PC-3 (cell line): ENCODE data around the gene JCAD. TPM values are rescaled to one million over a fixed set of nuclear protein-coding genes. Genes with fewer than 3 reads are reported as not detected.

Experiments used
- ATAC-seq: fragments of 200-7000 bp; cut with Tn5 transposase; 2 replicates; pipeline ENCODE4 v1.9.1; 2020; ENCODE audit warnings: mild to moderate bottlenecking, moderate library complexity
- BruUV-seq: library from RNA; stranded (reverse); fragments of 400-500 nt; replicated peaks from 2 replicates; lab custom pipeline; 2021; lab: Mats Ljungman, UMichigan
- CTCF ChIA-PET: fragments of 300-600 bp; sonication (Branson Sonifier 250); formaldehyde crosslinking; loops from one replicate; lab custom pipeline; 2022; ENCODE audit warnings: antibody characterized with exemption; lab: Charles Lee
- POLR2A ChIA-PET: fragments of 300-600 bp; sonication (Branson Sonifier 250); formaldehyde crosslinking; loops from one replicate; lab custom pipeline; 2022; ENCODE audit warnings: antibody characterized with exemption; ENCODE audit not compliant: unreplicated experiment; lab: Charles Lee
- DNase-seq: peaks from one replicate; pipeline ENCODE4 v3.0.0-alpha.2; 2015
- H2AFZ ChIP-seq: fragments of 300-600 bp; sonication (generic); 2 replicates; pipeline ENCODE4 v1.6.0; 2016; ENCODE audit warnings: antibody characterized with exemption, low read length
- H3F3A ChIP-seq: fragments of 300-600 bp; sonication (generic); one replicate; pipeline ENCODE4 v1.6.0; 2017; ENCODE audit warnings: antibody characterized with exemption, low read length, control low read depth, mild to moderate bottlenecking; ENCODE audit not compliant: unreplicated experiment
- H3K27ac ChIP-seq: fragments of 300-600 bp; sonication (generic); 2 replicates; pipeline ENCODE4 v1.5.1; 2016; ENCODE audit warnings: mild to moderate bottlenecking, low read length
- H3K27me3 ChIP-seq: fragments of 300-600 bp; sonication (generic); 2 replicates; pipeline ENCODE4 v1.6.1; 2016; ENCODE audit warnings: low read length, mixed read lengths
- H3K36me3 ChIP-seq: fragments of 300-600 bp; sonication (generic); 2 replicates; pipeline ENCODE4 v1.6.1; 2016; ENCODE audit warnings: low read depth, mixed run types, low read length, mixed read lengths
- H3K4me1 ChIP-seq: fragments of 300-600 bp; sonication (generic); 2 replicates; pipeline ENCODE4 v1.5.1; 2016; ENCODE audit warnings: low read length; ENCODE audit not compliant: insufficient read depth
- H3K4me2 ChIP-seq: fragments of 300-600 bp; sonication (generic); 2 replicates; pipeline ENCODE4 v1.6.0; 2016; ENCODE audit warnings: low read length
- H3K4me3 ChIP-seq: fragments of 300-600 bp; sonication (generic); 2 replicates; pipeline ENCODE4 v1.5.1; 2016; ENCODE audit warnings: mild to moderate bottlenecking, low read length, mixed read lengths
- H3K79me2 ChIP-seq: fragments of 300-600 bp; sonication (generic); 2 replicates; pipeline ENCODE4 v1.6.1; 2017; ENCODE audit warnings: low read length, mixed read lengths
- H3K9ac ChIP-seq: fragments of 300-600 bp; sonication (generic); 2 replicates; pipeline ENCODE4 v1.6.0; 2016; ENCODE audit warnings: mild to moderate bottlenecking, low read length
- H3K9me2 ChIP-seq: fragments of 300-600 bp; sonication (generic); replicated peaks from 2 replicates; pipeline ENCODE4 v1.6.1; 2016; ENCODE audit warnings: mixed run types, low read length, mixed read lengths
- H3K9me3 ChIP-seq: fragments of 300-600 bp; sonication (generic); 2 replicates; pipeline ENCODE4 v1.6.1; 2016; ENCODE audit warnings: low read length, mixed read lengths
- H4K20me1 ChIP-seq: fragments of 300-600 bp; sonication (generic); 2 replicates; pipeline ENCODE4 v1.6.1; 2016; ENCODE audit warnings: low read length, mixed read lengths
- CTCF ChIP-seq: fragments of 300-600 bp; sonication (generic); conservative IDR thresholded peaks from 2 replicates; pipeline ENCODE4 v1.5.1; 2017; ENCODE audit warnings: antibody characterized with exemption, low read depth, mild to moderate bottlenecking, low read length
- EZH2 ChIP-seq: fragments of 300-600 bp; sonication (generic); IDR thresholded peaks from one replicate; pipeline ENCODE4 v1.6.1; 2017; ENCODE audit warnings: antibody characterized with exemption, mild to moderate bottlenecking, low read length; ENCODE audit not compliant: unreplicated experiment
- EZH2phosphoT487 ChIP-seq: fragments of 300-600 bp; sonication (generic); IDR thresholded peaks from 2 replicates; pipeline ENCODE4 v1.6.1; 2018; ENCODE audit warnings: mild to moderate bottlenecking, antibody characterized with exemption, low read length, borderline replicate concordance
- intact Hi-C: fragments of 100-400 bp; cut with micrococcal nuclease; formaldehyde crosslinking; loops from 2 replicates; pipeline ENCODE4 v1.9.0; 2023
- total RNA-seq: library from RNA; depleted of rRNA; stranded (reverse); fragments of >200 nt; gene quantifications from 2 replicates; pipeline ENCODE4 v1.2.3, GENCODE V29; 2014

The JCAD gene
- total RNA-seq, 1 experiment from 2014 or later, result 5.0 TPM

- Histone ChIP-seq H3K9me3 (no peaks in the 10 kb centered on the region), H3K36me3 (no peaks in the 10 kb centered on the region), H3F3A (no peaks in the 10 kb centered on the region), H2AFZ (0 out of 2 replicates have a peak overlapping the region, but pooled peaks have one; percentile 29), H3K79me2 (no peaks in the 10 kb centered on the region), H3K4me2 (peak overlapping the region; percentile 10; the same call in 1 of the 2 replicates), H3K9ac (no peak overlapping the region), H3K4me1 (peaks cover 7% of the 10 kb centered on the region), H3K27ac (no peak overlapping the region), H3K9me2 (no peaks in the 10 kb centered on the region), H4K20me1 (no peaks in the 10 kb centered on the region), H3K4me3 (no peak overlapping the region), H3K27me3 (no peaks in the 10 kb centered on the region)
- peak; percentile 81 for DNase-seq
- BruUV-seq, result no TSS peak
- peak; percentile 84 for ATAC-seq
- intact Hi-C loops, result no loop called here
- ChIA-PET CTCF (interaction anchor here (0.6 kb wide), 1 partner anchor 1072 kb away, joined by 3 read pairs; no protein-coding TSS in a partner anchor), POLR2A (no interaction called here)
- TF ChIP-seq EZH2phosphoT487 (no peak), CTCF (peak; percentile 81), EZH2 (no peak)
Measured at GRCh38 chr10:30002426-30003266, 56.7 kb downstream of the JCAD start.

DNA sequence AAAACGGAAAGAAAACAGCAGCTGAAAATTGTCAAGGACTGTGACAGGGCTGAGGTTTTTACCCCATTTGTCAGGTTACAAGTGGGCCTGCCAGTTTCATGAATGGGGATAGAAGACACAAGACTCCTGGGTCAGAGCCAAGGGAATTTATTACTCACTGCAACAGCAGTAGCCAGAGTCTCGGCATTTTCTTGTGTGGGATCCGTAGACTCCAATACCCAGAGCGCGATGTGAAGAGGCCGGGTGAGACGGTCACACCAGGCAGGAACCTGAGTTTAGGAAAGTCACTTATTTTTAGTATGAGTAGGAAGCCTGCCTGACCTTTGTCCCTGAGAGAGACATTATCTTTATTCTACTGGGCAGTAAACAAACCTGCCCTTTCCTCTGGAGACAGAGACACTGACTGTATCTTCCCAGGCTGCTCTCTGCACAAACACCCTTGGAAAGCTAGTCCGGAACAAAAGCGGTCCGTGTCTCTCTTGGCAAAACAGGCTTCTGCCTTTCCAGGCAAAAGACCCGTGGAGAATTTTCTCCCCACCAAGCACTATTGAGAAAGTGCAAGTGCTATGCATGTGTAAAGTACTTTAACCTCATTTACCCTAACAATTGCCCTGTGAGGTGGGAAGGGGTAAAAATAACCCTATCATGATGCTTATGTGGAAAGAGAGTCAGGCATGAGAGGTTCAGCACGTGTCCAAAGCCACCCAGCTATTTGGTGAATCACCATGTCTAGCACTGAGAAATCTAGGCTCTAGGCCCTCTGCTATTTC, 58.4 kb downstream of the JCAD start:
- Histone ChIP-seq H3K79me2 (no peaks in the 10 kb centered on the region), H3K9me3 (no peaks in the 10 kb centered on the region), H3K9ac (no peak overlapping the region), H3K36me3 (no peaks in the 10 kb centered on the region), H3K4me3 (no peak overlapping the region), H3K9me2 (no peaks in the 10 kb centered on the region), H3K27me3 (no peaks in the 10 kb centered on the region), H3K27ac (no peak overlapping the region), H3F3A (no peaks in the 10 kb centered on the region), H3K4me2 (no peak overlapping the region), H3K4me1 (peaks cover 7% of the 10 kb centered on the region), H2AFZ (no peak overlapping the region), H4K20me1 (no peaks in the 10 kb centered on the region)
- POLR2A ChIA-PET, result no interaction called here
- BruUV-seq, result no TSS peak
- intact Hi-C loops, result no loop called here
- CTCF ChIA-PET, result no interaction called here
- DNase-seq (peak; percentile 61), ATAC-seq (no peak)
- TF ChIP-seq CTCF, result no peak
- TF ChIP-seq EZH2, result no peak
- TF ChIP-seq EZH2phosphoT487, result no peak
